GM23338 (cell line): ENCODE measurements around the gene GPC6. TPM values are rescaled to one million over a fixed set of nuclear protein-coding genes. Genes with fewer than 3 reads are reported as not detected.
A peak's percentile ranks its signal among the peaks of the same experiment; 100 is the strongest.

ENCODE experiments used
- ATAC-seq: fragments of 200-7000 bp; cut with Tn5 transposase; 3 replicates; pipeline ENCODE4 v1.9.1; 2020
- DNase-seq: peaks from one replicate; pipeline ENCODE4 v3.0.0-alpha.2; 2015; ENCODE audit warnings: low spot score
- H2AFZ ChIP-seq: fragments of 200-600 bp; sonication (generic); 2 replicates; pipeline ENCODE4 v1.8.0; 2016; ENCODE audit warnings: antibody characterized with exemption, mild to moderate bottlenecking, moderate library complexity
- H3F3A ChIP-seq: fragments of 200-600 bp; sonication (generic); replicated peaks from 2 replicates; pipeline ENCODE4 v1.8.0; 2017; ENCODE audit warnings: antibody characterized with exemption, mixed run types, low read depth
- H3K27ac ChIP-seq: fragments of 200-600 bp; sonication (generic); 2 replicates; pipeline ENCODE4 v1.6.1; 2016; ENCODE audit warnings: low read depth
- H3K27me3 ChIP-seq: fragments of 200-600 bp; sonication (generic); 2 replicates; pipeline ENCODE4 v1.8.0; 2016; ENCODE audit warnings: mild to moderate bottlenecking, mixed run types, moderate library complexity; ENCODE audit not compliant: insufficient read depth
- H3K36me3 ChIP-seq: fragments of 200-600 bp; sonication (generic); 2 replicates; pipeline ENCODE4 v1.8.0; 2016; ENCODE audit warnings: mild to moderate bottlenecking; ENCODE audit not compliant: insufficient read depth
- H3K4me1 ChIP-seq: fragments of 200-600 bp; sonication (generic); 2 replicates; pipeline ENCODE4 v1.8.0; 2016; ENCODE audit warnings: mild to moderate bottlenecking, moderate library complexity; ENCODE audit not compliant: insufficient read depth
- H3K4me2 ChIP-seq: fragments of 200-600 bp; sonication (generic); 2 replicates; pipeline ENCODE4 v1.7.1; 2017; ENCODE audit warnings: mixed run types
- H3K4me3 ChIP-seq: fragments of 200-600 bp; sonication (generic); 2 replicates; pipeline ENCODE4 v1.6.1; 2016; ENCODE audit warnings: mixed run types
- H3K79me2 ChIP-seq: fragments of 200-600 bp; sonication (generic); replicated peaks from 2 replicates; pipeline ENCODE4 v1.8.0; 2017; ENCODE audit warnings: mild to moderate bottlenecking; ENCODE audit not compliant: insufficient read depth
- H3K9me2 ChIP-seq: fragments of 200-600 bp; sonication (generic); 2 replicates; pipeline ENCODE4 v1.8.0; 2017; ENCODE audit not compliant: insufficient read depth
- H4K20me1 ChIP-seq: fragments of 200-600 bp; sonication (generic); replicated peaks from 2 replicates; pipeline ENCODE4 v1.8.0; 2017; ENCODE audit warnings: mild to moderate bottlenecking; ENCODE audit not compliant: insufficient read depth
- H3K27ac Mint-ChIP-seq: 2 replicates; pipeline ENCODE4 v1.8.0; 2020; ENCODE audit warnings: inconsistent platforms, mild to moderate bottlenecking, moderate library complexity, mixed read lengths
- H3K27me3 Mint-ChIP-seq: 3 replicates; pipeline ENCODE4 v1.8.0; 2022; ENCODE audit warnings: low read depth, mild to moderate bottlenecking, moderate library complexity, mixed read lengths, inconsistent platforms; ENCODE audit not compliant: insufficient read depth, poor library complexity
- H3K36me3 Mint-ChIP-seq: 3 replicates; pipeline ENCODE4 v1.8.0; 2021; ENCODE audit warnings: low read depth, mild to moderate bottlenecking, inconsistent platforms, moderate library complexity, mixed read lengths
- H3K4me1 Mint-ChIP-seq: 3 replicates; pipeline ENCODE4 v1.8.0; 2020; ENCODE audit warnings: mild to moderate bottlenecking, inconsistent platforms, mixed read lengths
- H3K4me3 Mint-ChIP-seq: 3 replicates; pipeline ENCODE4 v1.8.0; 2021; ENCODE audit warnings: moderate library complexity, mild to moderate bottlenecking, inconsistent platforms, mixed read lengths
- H3K9me3 Mint-ChIP-seq: 3 replicates; pipeline ENCODE4 v1.8.0; 2020; ENCODE audit warnings: moderate library complexity, mild to moderate bottlenecking, inconsistent platforms, mixed read lengths
- CREB1 ChIP-seq: fragments of 250-450 bp; sonication (Bioruptor Pico); IDR thresholded peaks from 2 replicates; pipeline ENCODE4 v1.5.0; 2020; ENCODE audit warnings: low read depth, mild to moderate bottlenecking, moderate library complexity
- CTCF ChIP-seq, 2 experiments: fragments of 200-600 bp in 1 of 2; sonication (generic) in 1 of 2; conservative IDR thresholded peaks; 2 replicates each; pipeline versions ENCODE4 v1.5.1 to v1.6.1; 2016 to 2017; ENCODE audit warnings: antibody characterized with exemption in 2 of 2, low read depth in 2 of 2, mild to moderate bottlenecking in 2 of 2, moderate library complexity in 1 of 2
- ETS1 ChIP-seq: IDR thresholded peaks from 2 replicates; pipeline ENCODE4 v1.6.1; 2016; ENCODE audit warnings: antibody characterized with exemption
- EZH2 ChIP-seq: fragments of 200-600 bp; sonication (generic); IDR thresholded peaks from one replicate; pipeline ENCODE4 v1.8.0; 2017; ENCODE audit warnings: antibody characterized with exemption, mild to moderate bottlenecking, low read depth; ENCODE audit not compliant: unreplicated experiment
- EZH2phosphoT487 ChIP-seq: fragments of 200-600 bp; sonication (generic); IDR thresholded peaks from one replicate; pipeline ENCODE4 v1.8.1; 2018; ENCODE audit warnings: antibody characterized with exemption; ENCODE audit not compliant: unreplicated experiment
- JUNB ChIP-seq: IDR thresholded peaks from one replicate; pipeline ENCODE4 v1.6.1; 2016; ENCODE audit warnings: antibody characterized with exemption; ENCODE audit not compliant: unreplicated experiment
- NANOG ChIP-seq: IDR thresholded peaks from 2 replicates; pipeline ENCODE4 v1.6.1; 2016; ENCODE audit warnings: antibody characterized with exemption, borderline replicate concordance
- POLR2AphosphoS5 ChIP-seq: IDR thresholded peaks from 2 replicates; pipeline ENCODE4 v1.6.1; 2016; ENCODE audit warnings: antibody characterized with exemption, low read depth
- REST ChIP-seq: IDR thresholded peaks from one replicate; pipeline ENCODE4 v1.6.1; 2018; ENCODE audit warnings: antibody characterized with exemption; ENCODE audit not compliant: unreplicated experiment
- STAT1 ChIP-seq: IDR thresholded peaks from one replicate; pipeline ENCODE4 v1.6.1; 2016; ENCODE audit warnings: antibody characterized with exemption; ENCODE audit not compliant: unreplicated experiment
- ZNF114 ChIP-seq: fragments of 250-450 bp; sonication (Bioruptor Pico); IDR thresholded peaks from 2 replicates; pipeline ENCODE4 v1.5.0; 2020; ENCODE audit warnings: mild to moderate bottlenecking, moderate library complexity
- ZNF331 ChIP-seq: fragments of 250-450 bp; sonication (Bioruptor Pico); IDR thresholded peaks from 2 replicates; pipeline ENCODE4 v1.5.0; 2020; ENCODE audit warnings: low read depth, mild to moderate bottlenecking, moderate library complexity
- ZNF462 ChIP-seq: fragments of 250-450 bp; sonication (Bioruptor Pico); IDR thresholded peaks from 2 replicates; pipeline ENCODE4 v1.5.0; 2020; ENCODE audit warnings: mild to moderate bottlenecking, moderate library complexity
- polyA plus RNA-seq: library from polyadenylated mRNA; unstranded; fragments of >200 nt; fragmentation: Nextera tagmentation; extraction: Ambion mirVana; gene quantifications from 2 replicates; pipeline ENCODE4 v1.2.1, GENCODE V29; 2016
- total RNA-seq: library from RNA; depleted of rRNA; stranded (reverse); fragments of >200 nt; shearing (Covaris generic); gene quantifications from 2 replicates; pipeline ENCODE4 v1.2.3, GENCODE V29; 2014

GPC6 gene
- total and polyA plus RNA-seq, 2 experiments from 2014 or later = 6.4 to 28.6 TPM

- Histone ChIP-seq H3K36me3 (no peaks in the 10 kb centered on the region), H3K4me1 (peaks cover 23% of the 10 kb centered on the region), H3F3A (no peaks in the 10 kb centered on the region), H3K9me2 (peaks cover 7% of the 10 kb centered on the region; the same call in 1 of the 2 replicates), H2AFZ (no peak overlapping the region), H3K27ac (no peak overlapping the region; the same call in 1 of the 2 replicates), H3K4me3 (no peak overlapping the region), H3K27me3 (no peaks in the 10 kb centered on the region), H3K4me2 (peak overlapping the region; percentile 24), H4K20me1 (no peaks in the 10 kb centered on the region), H3K79me2 (peaks cover 64% of the 10 kb centered on the region)
- Mint-ChIP-seq H3K36me3 (peaks cover 16% of the 10 kb centered on the region), H3K4me3 (no peak overlapping the region), H3K9me3 (peaks cover 5% of the 10 kb centered on the region; the same call in 2 of the 3 replicates), H3K4me1 (peaks cover 26% of the 10 kb centered on the region), H3K27ac (no peak overlapping the region), H3K27me3 (no peaks in the 10 kb centered on the region)
- TF ChIP-seq JUNB (no peak), REST (no peak), ZNF114 (CRISPR knock-in tag) (no peak), NANOG (no peak), EZH2 (no peak), ETS1 (no peak), ZNF331 (CRISPR knock-in tag) (no peak), ZNF462 (CRISPR knock-in tag) (no peak), POLR2AphosphoS5 (no peak), CREB1 (CRISPR knock-in tag) (no peak), CTCF (conservative IDR thresholded peaks at IDR 0.05; ENCODE audit: low read depth in 2 of 2) (no peak), STAT1 (no peak), EZH2phosphoT487 (no peak)
- DNase-seq (no peak), ATAC-seq (peak; percentile 31; the same call in 2 of the 3 replicates)
These were observed 111.4 kb downstream of the GPC6 start for GRCh38 chr13:93338030-93338429.
